GM23338 (cell line): ENCODE measurements around the gene NSF.

Source experiments
- CTCF ChIP-seq, 2 experiments: fragments of 200-600 bp in 1 of 2; sonication (generic) in 1 of 2; conservative IDR thresholded peaks; 2 replicates each; pipeline versions ENCODE4 v1.5.1 to v1.6.1; 2016 to 2017; ENCODE audit warnings: antibody characterized with exemption in 2 of 2, low read depth in 2 of 2, mild to moderate bottlenecking in 2 of 2, moderate library complexity in 1 of 2
- EZH2 ChIP-seq: fragments of 200-600 bp; sonication (generic); IDR thresholded peaks from one replicate; pipeline ENCODE4 v1.8.0; 2017; ENCODE audit warnings: antibody characterized with exemption, mild to moderate bottlenecking, low read depth; ENCODE audit not compliant: unreplicated experiment
- EZH2phosphoT487 ChIP-seq: fragments of 200-600 bp; sonication (generic); IDR thresholded peaks from one replicate; pipeline ENCODE4 v1.8.1; 2018; ENCODE audit warnings: antibody characterized with exemption; ENCODE audit not compliant: unreplicated experiment
- POLR2AphosphoS5 ChIP-seq: IDR thresholded peaks from 2 replicates; pipeline ENCODE4 v1.6.1; 2016; ENCODE audit warnings: antibody characterized with exemption, low read depth

DNA sequence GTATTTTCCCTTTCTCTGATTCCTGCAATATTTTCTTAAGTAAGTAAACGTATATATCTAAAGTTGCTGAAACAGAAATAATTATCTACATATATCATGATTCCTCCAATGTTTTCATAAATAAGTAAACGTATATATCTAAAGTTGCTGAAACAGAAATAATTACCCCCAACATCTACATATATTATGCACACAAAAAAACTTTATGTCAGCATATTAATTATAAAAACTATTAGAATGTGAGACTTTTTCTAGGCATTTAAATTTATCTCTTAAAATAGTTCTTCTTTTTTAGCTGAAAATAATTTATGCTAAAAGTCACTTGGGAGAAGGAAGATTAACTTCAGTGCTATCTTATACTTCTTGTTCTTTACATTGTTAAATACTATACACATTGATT, 139.6 kb downstream of the NSF start:
- TF ChIP-seq CTCF (conservative IDR thresholded peaks at IDR 0.05; ENCODE audit: low read depth in 2 of 2) (no peak), EZH2phosphoT487 (no peak), POLR2AphosphoS5 (no peak), EZH2 (no peak)
